ENCODE measurements around the gene MAP3K3.

The MAP3K3 gene

GRCh38 chr17:63631062-63631461 is 8.8 kb downstream of the MAP3K3 start:
- Histone ChIP-seq H3K4me3 (IDR thresholded peaks at IDR 0.05; ENCODE audit: insufficient read depth, low read depth, low read length) (no peak overlapping the region), H3K36me3 (ENCODE audit: insufficient read depth) (no peaks in the 10 kb centered on the region), H4K20me1 (ENCODE audit: insufficient read depth) (no peaks in the 10 kb centered on the region; the same call in 1 of the 2 replicates), H3K27ac (no peak overlapping the region), H3K4me1 (ENCODE audit: low read depth, poor library complexity, severe bottlenecking) (no peaks in the 10 kb centered on the region), H3K27me3 (ENCODE audit: insufficient read depth, low read depth) (no peaks in the 10 kb centered on the region), H3K9ac (no peak overlapping the region), H2AFZ (ENCODE audit: low read depth) (no peak overlapping the region), H3K79me2 (ENCODE audit: insufficient read depth, low read depth) (peaks cover 3% of the 10 kb centered on the region; the same call in 1 of the 2 replicates), H3K4me2 (no peak overlapping the region)
- TF ChIP-seq CTCF (conservative IDR thresholded peaks at IDR 0.05; ENCODE audit: low read depth, low read length): no peak

GRCh38 chr17:63631626-63632025 is 9.4 kb downstream of the MAP3K3 start:
- H3K27me3 ChIP-seq (ENCODE audit: insufficient read depth, low read depth): no peaks in the 10 kb centered on the region
- H3K36me3 ChIP-seq (ENCODE audit: insufficient read depth): no peaks in the 10 kb centered on the region
- H3K79me2 ChIP-seq (ENCODE audit: insufficient read depth, low read depth): no peaks in the 10 kb centered on the region; the same call in 1 of the 2 replicates
- H3K27ac ChIP-seq: no peak overlapping the region
- no peak overlapping the region for H2AFZ ChIP-seq (ENCODE audit: low read depth)
- H3K9ac ChIP-seq: no peak overlapping the region
- no peak overlapping the region for H3K4me2 ChIP-seq
- H3K4me1 ChIP-seq (ENCODE audit: low read depth, poor library complexity, severe bottlenecking): no peaks in the 10 kb centered on the region
- no peak overlapping the region for H3K4me3 ChIP-seq (IDR thresholded peaks at IDR 0.05; ENCODE audit: insufficient read depth, low read depth, low read length)
- TF ChIP-seq CTCF (conservative IDR thresholded peaks at IDR 0.05; ENCODE audit: low read depth, low read length): no peak
- H4K20me1 ChIP-seq (ENCODE audit: insufficient read depth): no peaks in the 10 kb centered on the region; the same call in 1 of the 2 replicates

GRCh38 chr17:63633742-63634141 is 11.5 kb downstream of the MAP3K3 start:
- no peak for TF ChIP-seq CTCF (conservative IDR thresholded peaks at IDR 0.05; ENCODE audit: low read depth, low read length)
- H3K79me2 ChIP-seq (ENCODE audit: insufficient read depth, low read depth): no peaks in the 10 kb centered on the region; the same call in 1 of the 2 replicates
- H4K20me1 ChIP-seq (ENCODE audit: insufficient read depth): no peaks in the 10 kb centered on the region; the same call in 1 of the 2 replicates
- H3K27ac ChIP-seq: no peak overlapping the region
- no peaks in the 10 kb centered on the region for H3K36me3 ChIP-seq (ENCODE audit: insufficient read depth)
- no peak overlapping the region for H3K9ac ChIP-seq
- H2AFZ ChIP-seq (ENCODE audit: low read depth): no peak overlapping the region
- no peaks in the 10 kb centered on the region for H3K27me3 ChIP-seq (ENCODE audit: insufficient read depth, low read depth)
- no peak overlapping the region for H3K4me3 ChIP-seq (IDR thresholded peaks at IDR 0.05; ENCODE audit: insufficient read depth, low read depth, low read length)
- no peaks in the 10 kb centered on the region for H3K4me1 ChIP-seq (ENCODE audit: low read depth, poor library complexity, severe bottlenecking)
- no peak overlapping the region for H3K4me2 ChIP-seq

- no peaks in the 10 kb centered on the region for H3K4me1 ChIP-seq (ENCODE audit: low read depth, poor library complexity, severe bottlenecking)
- H4K20me1 ChIP-seq (ENCODE audit: insufficient read depth): no peaks in the 10 kb centered on the region; the same call in 1 of the 2 replicates
- no peaks in the 10 kb centered on the region for H3K36me3 ChIP-seq (ENCODE audit: insufficient read depth)
- H3K27ac ChIP-seq: no peak overlapping the region
- no peak overlapping the region for H3K4me3 ChIP-seq (IDR thresholded peaks at IDR 0.05; ENCODE audit: insufficient read depth, low read depth, low read length)
- H3K9ac ChIP-seq: no peak overlapping the region
- no peaks in the 10 kb centered on the region; the same call in 1 of the 2 replicates for H3K79me2 ChIP-seq (ENCODE audit: insufficient read depth, low read depth)
- H2AFZ ChIP-seq (ENCODE audit: low read depth): no peak overlapping the region
- H3K27me3 ChIP-seq (ENCODE audit: insufficient read depth, low read depth): no peaks in the 10 kb centered on the region
- H3K4me2 ChIP-seq: no peak overlapping the region
- no peak for TF ChIP-seq CTCF (conservative IDR thresholded peaks at IDR 0.05; ENCODE audit: low read depth, low read length)
Measured at GRCh38 chr17:63634163-63634562, 11.9 kb downstream of the MAP3K3 start.

Measured in KMS-11 (cell line).